ENCODE results near the gene MYT1.
A peak's percentile ranks its signal among the peaks of the same experiment; 100 is the strongest.

MYT1 gene

DNA sequence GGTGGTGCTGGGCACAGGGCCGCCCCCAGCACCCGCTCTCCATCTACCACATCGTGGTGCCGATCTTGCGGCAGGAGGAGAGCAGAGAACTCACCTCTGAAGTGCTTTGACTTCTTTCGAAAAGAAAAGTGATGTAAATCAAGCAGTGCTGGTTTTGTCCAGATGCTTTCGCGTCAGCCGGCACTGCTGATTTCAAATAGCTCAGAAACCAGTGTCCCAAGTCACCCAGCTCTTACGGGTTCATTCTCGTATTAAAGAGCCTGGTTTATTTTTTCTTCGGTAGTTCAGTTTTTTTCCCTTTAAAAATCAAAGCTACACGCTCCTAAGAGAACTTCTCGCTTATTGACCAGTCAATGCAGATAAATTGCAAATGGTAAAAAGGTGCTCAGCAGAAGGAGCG is 32.1 kb downstream of the MYT1 start:
- DNase-seq, result no peak

DNA sequence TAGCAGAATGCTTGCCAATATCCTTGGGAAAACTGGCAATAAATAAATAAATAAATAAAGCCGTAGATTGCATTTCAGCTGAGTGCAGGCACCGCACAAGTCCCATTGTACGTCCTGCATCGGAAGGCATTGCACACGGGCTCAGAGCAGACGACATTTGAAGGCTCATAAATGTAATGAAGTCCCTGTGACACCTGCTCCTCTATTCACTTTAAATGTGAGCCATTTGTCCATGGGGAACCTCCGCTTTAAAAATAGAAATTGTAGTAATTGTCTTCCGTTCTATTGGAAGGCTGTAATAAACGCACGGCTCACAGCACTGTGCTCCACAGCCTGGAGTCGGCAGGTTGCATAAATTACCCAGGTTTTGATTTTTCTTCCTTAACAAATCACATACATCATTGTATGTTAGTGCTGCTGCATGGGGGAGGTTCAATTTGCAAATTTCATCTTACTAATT is 32.6 kb downstream of the MYT1 start:
- no peak for DNase-seq

DNA sequence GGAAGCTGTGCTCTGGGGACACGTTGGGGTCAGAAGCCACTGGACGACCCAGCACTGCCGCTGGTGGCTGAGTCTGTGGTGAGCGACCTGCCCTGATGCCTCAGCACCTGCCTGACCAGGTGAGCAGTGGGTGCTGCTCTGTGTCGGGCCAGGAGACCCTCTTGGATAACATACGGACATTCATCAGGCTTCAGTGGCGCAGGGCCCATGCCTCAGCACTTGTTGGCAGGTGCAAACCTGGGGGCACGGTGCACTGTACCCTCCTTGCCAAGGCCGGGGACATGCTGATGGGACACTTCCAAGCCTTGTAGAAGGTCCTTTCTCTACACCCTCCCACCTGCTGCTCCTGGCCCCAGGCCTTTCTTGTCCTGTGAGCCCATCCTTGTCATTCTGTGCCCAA is 34.1 kb downstream of the MYT1 start:
- no peak for DNase-seq

DNA sequence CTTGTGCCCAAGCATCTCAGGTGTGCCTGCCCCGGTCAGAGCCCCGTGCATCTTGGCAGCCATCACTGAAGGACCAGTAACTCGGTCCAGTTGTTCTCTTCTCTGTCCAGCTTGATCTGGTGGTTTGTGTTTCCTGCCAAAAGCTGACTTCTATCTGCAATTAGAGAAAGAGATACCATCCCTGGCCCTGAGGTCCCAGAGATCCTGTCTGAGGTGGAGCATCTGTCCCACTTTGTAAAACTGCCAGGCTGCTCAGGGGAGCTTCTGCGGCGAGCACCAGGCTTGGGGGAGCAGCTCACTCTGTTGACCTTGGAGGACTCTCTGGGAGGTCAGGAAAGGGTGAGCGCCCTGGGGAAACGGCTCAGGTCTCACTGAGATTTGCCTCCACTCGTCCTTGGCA is 35.1 kb downstream of the MYT1 start:
- DNase-seq, result no peak

DNA sequence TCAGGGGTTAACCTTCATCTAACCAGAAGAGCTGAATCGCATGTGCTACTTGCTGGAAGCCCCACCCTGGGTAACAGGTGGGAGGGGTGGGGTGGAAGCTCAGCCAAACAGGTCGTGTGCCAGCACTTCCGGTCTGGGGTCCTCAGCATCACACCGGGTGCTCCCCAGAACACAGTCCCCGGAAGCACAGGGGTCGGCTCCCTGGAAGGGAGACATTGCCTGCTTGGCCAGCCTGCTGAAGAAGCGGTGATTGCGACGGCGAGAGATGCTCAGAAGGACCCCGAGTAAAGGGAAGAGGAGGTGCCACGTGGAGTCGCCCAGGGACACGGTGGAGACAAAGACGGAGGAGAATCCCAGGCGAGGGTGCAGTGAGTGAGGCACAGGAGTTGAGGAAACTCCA is 36.5 kb downstream of the MYT1 start:
- DNase-seq, result no peak

DNA sequence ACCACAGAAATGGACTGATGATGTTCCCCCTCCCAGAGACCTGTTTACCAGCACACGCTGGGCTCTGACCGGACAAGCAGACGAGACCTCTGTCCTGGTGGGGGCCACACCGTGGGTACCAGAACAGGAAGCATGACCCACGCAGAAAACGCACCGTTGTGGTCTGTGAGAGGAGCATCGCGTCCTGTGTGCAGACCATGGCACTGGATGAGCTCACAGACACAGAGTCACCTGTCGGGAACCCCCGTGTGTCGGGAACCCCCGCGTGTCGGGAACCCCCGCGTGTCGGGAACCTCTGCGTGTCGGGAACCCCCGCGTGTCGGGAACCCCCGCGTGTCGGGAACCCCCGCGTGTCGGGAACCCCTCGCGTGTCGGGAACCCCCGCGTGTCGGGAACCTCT is 37.4 kb downstream of the MYT1 start:
- DNase-seq, result no peak

DNA sequence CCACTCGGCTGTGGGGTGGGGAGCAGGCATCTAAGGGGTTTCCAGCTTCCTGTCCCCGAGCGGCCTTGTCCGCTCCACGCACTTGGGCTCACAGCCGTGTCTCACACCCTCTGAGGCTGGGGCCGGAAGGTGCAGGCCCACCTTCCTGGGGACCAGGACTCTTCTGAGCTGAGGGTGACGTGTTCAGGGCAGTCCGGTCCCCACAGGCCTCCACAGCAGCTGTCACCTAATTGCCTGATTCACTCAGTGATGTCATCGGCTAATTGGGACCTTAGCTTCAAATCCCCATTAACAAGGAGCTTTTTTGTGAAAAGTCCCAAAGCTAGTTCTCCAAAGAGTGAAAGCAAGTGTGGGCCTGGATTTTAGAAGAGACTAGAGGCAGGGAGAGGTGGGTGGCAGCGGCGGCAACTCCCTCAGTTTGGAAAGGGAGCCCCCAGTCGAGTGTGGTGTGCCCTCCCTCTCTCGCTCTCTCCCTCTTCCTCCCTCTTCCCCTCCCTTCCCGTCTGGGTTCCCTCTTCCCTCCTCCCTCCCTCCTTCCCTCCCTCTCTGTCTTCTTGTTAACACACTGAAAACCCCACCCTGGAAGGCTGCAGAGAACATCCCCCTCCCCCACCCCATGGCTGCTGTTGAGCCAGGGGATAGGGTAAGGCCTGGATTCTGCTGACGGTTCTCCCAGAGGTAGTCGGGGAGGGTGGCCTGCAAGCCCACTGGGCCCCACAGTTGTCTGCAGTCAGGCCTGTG is 39.0 kb downstream of the MYT1 start:
- no peak for DNase-seq

DNA sequence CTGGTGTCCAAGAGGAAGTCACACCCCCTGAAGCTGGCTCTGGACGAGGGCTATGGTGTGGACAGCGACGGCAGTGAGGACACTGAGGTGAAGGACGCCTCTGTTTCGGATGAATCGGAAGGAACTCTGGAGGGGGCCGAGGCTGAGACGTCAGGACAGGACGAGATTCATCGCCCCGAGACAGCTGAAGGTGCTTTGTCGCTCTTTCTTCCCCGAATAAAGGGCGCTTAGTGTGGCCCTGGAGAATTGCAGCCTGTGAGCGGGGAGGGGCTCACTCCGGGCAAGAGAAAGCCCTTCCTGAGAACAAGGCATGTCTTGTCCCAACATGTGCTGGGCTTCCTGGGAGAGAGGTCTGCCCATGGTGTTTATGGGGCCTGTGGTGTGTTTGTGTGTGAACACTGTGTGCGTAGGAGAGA is 41.4 kb downstream of the MYT1 start:
- DNase-seq, result no peak

DNA sequence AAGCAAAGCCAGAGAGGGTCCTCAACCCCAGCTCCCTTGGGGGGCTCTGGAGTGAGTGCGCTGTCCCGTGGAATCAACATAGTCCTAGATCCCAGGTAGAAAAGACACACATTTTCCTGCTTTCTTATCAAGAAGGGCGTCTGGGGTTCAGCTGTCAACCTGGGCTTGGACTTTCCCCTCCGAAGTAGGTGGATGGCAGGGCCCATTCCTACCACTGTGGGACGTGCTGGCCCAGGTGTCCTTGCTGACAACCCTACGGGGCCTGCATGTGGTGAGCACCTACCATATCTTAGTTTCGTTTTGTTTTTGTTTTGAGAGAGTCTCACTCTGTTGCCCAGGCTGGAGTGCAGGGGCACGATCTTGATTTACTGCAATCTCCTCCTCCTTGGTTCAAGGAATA is 42.4 kb downstream of the MYT1 start:
- no peak for DNase-seq

DNA sequence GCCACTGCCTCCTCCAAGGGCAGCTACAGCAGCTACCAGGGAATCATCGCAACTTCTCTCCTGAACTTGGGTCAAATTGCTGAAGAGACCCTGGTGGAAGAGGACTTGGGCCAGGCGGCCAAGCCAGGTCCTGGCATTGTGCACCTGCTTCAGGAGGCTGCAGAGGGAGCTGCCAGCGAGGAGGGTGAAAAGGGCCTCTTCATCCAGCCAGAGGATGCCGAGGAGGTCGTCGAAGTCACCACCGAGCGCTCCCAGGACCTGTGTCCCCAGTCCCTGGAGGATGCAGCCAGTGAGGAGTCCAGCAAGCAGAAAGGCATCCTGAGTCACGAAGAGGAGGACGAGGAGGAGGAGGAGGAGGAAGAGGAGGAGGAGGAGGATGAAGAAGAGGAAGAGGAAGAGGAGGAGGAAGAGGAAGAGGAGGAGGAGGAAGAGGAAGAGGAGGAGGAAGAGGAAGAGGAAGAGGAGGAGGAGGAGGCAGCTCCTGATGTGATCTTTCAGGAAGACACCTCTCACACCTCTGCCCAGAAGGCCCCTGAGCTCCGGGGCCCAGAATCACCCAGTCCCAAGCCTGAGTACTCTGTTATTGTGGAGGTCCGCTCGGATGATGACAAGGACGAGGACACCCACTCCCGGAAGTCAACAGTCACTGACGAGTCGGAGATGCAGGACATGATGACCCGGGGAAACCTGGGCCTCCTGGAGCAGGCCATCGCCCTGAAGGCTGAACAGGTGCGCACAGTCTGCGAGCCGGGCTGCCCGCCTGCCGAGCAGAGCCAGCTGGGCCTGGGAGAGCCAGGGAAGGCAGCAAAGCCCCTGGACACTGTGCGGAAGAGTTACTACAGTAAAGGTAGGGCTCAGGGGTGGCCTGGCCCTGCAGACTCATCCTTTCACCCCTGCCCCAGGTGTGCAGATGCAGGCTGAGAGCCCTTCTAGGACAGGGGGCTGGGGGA is 43.7 kb downstream of the MYT1 start:
- no peak for DNase-seq

DNA sequence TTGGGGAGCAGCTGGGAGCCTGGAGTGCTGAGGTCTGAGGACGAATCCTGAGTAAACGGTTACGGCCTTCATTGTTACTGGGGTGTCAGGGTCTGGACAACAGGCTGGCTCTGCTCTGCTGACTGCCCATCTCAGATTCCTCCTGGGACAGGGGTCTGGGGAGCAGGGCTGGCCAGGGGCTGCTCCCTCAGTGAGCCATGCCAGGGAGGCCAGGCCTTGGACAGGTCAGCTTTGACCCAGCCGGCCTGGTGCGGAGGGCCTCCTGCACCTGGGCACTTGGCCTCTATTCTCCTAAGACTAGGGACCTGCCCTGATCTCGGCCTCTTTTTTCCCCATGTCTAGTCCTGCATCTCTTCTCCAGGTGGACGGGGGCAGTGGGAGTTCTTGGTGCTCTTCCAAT is 44.9 kb downstream of the MYT1 start:
- DNase-seq, result no peak

DNA sequence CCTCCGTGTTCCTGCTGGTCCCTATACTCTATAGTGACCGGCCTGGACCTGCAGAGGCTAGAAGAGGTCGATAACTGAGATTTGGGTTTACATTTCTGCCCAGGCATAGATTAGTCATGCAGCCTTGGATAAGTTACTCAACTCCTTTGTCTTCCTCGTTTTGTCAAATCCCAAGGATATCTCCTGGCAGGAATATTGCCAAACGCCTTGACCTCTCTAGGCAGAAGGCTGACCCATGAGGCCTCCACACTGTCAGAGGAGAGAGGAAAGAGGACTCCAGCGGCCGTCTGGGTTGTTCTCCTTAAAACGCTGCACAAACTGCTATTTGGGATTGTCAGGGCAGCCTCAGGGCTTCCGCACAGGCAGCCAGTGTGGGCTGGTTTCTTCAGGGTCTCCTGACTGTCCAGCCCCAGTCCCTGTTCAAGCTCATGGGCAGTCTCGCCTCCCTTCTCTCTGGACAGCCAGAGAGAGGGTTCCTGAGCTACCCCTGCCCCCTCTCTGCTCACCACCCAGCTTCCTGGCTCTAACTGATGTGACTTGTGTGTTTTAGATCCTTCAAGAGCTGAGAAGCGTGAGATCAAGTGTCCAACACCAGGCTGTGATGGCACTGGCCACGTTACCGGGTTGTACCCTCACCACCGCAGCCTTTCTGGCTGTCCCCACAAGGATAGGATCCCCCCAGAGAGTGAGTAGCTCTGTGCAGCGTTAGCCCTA is 46.6 kb downstream of the MYT1 start:
- DNase-seq, result no peak

DNA sequence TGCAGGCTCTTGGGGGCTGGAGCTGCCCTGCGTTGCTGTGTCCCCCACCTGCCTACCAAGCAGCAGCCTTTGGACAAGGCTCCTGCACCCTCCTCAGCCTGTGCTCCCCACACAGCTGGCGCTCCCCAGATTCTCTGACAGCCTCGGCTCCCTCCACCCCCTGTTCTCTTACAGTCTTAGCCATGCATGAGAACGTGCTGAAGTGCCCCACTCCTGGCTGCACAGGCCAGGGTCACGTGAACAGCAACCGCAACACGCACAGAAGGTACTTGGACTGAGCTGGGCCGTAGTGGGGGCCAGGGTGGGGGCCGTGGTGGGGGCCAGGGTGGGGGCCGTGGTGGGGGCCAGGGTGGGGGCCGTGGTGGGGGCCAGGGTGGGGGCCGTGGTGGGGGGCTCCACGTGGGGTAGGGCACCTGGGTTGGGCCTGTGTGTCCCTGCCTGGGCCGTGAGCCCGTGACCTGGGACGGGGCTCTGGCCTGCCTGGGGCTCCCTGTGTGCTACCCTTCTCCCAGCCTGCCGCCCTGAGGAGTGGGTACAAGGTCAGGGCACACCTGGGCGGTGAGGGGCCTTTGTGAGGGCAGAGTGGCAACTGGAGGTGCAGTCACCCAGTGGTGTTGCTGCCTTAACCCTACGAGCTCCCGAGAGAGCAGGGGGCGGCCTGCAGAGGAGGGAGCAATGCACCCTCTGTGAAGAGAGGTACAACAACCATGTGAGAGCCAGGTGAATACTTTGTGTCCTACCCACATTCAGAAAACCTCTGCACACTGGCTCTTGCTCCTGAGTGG is 47.8 kb downstream of the MYT1 start:
- no peak for DNase-seq

DNA sequence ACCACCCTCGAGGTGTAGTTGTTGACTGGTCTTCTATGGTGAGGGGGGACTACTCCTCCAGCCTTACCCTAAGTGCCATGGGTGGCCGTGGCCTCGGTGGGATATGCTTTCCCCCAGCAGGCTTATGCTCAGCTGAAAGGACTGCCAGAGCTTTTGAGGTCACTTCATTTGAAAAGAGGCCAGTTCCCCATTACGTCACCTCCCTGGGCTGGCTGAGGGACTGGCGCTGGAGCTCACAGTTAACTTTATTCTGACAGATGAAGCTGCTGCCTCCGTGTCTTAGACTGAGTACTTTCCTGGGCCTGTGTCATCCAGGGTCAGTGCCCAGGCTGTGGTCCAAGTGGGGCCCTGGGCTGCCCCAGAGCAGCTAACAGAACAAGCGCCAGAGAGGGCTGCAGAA is 48.5 kb downstream of the MYT1 start:
- no peak for DNase-seq

DNA sequence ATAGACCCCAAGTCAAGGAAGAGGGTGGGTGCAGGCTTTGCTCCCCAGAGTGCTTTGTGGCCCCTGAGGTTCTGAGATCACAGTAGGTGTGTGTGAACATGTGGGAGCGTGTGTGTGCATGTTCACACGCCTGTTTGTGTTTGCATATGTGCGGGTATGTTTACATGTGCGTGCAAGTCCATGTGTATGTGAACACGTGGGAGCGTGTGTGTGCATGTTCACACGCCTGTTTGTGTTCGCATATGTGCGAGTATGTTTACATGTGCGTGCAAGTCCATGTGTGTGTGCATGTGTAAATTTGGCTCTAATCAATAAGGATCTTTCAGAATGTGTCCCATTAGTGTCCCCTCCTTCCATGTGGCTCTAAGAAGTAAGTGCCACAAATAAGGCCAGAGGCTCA is 49.9 kb downstream of the MYT1 start:
- DNase-seq, result no peak

DNA sequence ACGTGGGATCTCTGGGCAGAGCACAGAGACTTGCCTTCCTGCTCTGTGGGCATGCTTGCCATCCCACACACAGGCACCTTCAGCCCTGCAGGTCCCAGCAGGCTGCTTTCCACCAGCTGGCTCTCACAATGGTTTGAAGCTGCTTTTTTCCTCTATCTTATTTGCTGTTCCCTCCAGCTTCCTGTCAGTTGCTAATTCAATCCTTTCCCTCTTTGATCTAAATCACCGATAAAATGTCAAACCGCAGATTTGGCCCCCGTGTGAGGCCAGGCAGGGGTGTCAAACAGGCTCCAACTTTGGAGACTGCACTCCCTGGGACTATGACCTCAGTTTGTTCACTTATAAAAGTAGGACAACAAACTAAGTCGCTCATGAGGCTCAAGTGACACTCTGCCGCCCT is 50.7 kb downstream of the MYT1 start:
- DNase-seq, result no peak

DNA sequence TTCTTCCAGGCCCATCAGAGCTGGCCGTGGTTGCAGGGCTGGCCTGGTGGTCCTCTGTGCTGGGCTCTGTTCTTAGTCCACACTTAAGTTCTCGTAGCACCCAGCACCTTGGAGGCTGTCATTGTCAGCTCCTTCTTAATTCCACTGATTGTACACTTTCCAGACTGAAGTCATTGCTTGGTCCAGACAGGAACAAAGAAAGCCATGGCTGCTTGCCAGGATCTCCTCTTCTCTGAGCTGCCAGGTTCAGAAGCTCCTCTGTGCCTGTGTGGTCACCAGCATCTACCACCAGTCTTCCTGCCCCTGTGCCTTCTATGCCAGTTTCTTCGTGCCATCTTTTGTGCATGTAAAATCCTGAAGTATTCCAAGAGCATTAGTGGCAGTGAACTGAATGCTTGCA is 51.8 kb downstream of the MYT1 start:
- DNase-seq, result no peak

DNA sequence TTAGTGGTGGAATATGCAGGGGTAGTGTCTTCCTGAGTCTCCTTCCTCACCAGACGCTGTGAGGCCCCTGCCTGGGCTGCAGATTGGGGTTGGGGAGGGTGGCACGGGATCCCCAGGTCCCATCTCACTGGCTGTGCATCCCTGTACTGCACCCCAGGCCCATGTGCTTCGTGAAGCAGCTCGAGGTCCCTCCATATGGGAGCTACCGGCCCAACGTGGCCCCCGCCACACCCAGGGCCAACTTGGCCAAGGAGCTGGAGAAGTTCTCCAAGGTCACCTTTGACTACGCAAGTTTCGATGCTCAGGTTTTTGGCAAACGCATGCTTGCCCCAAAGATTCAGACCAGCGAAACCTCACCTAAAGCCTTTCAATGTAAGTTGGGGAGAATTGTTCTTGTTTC is 52.7 kb downstream of the MYT1 start:
- no peak for DNase-seq

DNA sequence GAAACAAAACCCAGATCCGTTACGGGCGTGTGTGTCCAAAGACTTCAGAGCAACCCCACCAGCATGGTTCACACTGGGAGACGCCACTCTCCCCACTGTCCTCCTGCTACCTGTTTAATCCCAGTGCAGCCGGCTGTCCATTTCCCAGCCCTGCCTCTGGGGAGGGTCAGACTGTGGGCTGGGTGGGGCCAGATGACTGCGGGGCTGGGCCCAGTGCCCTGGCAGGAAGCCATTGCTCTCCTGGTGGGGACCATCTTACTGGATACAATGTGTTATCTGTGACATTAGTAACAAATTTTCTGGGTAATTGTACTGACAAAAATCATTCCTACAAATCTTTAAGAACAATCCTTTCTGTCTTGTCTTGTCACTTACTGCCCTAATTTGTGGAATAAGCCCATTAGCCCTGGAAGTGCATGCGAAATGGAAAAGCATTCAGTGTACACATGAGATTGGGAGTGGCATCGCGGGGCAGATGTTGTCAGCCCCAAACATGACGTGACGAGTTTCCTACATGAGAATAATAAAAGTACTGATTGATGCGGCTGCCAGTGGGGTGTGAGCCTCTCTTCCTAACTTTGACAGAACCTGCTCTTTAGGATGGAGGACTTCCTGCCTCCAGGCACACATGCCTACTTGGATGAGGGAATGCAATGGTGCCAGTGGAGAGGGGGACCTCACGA is 53.4 kb downstream of the MYT1 start:
- DNase-seq, result peak; percentile 35

DNA sequence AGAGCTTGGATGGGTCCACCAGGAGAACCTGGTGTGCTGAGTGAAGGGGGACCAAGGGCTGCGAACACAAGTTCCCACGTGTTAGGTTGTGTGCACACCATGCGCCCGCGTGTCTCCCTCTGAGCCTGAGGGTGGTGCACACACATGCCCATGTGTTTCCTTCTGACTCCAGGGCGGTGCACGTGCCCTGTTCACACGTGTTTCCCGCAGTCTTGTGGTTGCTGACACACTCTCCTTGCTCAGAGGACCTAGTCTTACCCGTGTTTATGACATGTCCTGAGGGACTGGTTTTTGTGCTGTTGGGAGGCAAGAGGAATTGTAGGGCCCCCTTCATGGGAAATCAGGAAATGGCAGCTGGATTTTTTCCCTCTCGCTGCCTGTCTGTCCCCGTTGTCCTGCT is 55.0 kb downstream of the MYT1 start:
- no peak for DNase-seq

DNA sequence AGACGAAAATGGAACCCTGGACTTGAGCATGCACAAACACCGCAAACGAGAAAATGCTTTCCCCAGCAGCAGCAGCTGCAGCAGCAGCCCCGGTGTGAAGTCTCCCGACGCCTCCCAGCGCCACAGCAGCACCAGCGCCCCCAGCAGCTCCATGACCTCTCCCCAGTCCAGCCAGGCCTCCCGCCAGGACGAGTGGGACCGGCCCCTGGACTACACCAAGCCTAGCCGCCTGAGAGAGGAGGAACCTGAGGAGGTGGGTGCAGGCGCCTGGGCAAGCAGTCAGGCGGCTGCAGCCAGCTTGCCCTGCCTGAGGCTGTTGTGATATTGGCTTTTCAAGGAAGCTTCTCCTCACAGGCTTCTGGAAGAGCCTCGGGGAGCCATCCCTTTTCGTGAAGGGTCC is 55.5 kb downstream of the MYT1 start:
- DNase-seq, result no peak

DNA sequence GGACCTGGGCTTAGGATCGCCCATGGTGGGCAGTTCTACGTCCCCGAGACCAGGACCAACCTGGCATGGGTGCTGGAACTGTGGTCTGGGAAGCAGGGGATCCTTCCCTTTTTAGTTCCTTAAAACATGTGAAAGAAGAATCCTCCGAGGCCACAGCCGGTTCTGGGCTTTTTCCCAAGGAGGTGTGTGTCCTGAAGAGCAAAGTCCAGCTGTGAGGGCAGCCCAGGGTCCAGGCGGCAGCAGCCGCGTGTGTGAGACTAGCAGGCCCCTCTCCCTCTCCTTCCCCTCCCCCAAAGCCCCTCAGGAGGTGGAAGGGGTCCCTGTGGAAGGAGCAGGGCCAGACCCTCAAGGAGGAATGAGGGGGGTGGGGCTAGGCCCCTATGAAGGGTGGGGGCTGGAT is 56.2 kb downstream of the MYT1 start:
- no peak for DNase-seq

All from hematopoietic multipotent progenitor cell treated with erythropoietin and hydrocortisone succinate and interleukin-3 and kit ligand, for 6 days (in vitro differentiated cells).